T-helper 2 cell treated with Interferon-gamma antibody and Interleukin-4, amounts not matched to agents 100 ng/mL and 5 ng/mL, for 36 hours (primary cell): ENCODE measurements around the gene NOLC1. TPM values are rescaled to one million over a fixed set of nuclear protein-coding genes. Genes with fewer than 3 reads are reported as not detected.

Experiments
- intact Hi-C: fragments of 100-400 bp; cut with micrococcal nuclease; formaldehyde crosslinking; loops from one replicate; pipeline ENCODE4 v1.15.1; 2023
- total RNA-seq: library from RNA; stranded (reverse); gene quantifications from 2 replicates; pipeline ENCODE4 v1.2.3, GENCODE V29; 2022

NOLC1 gene
- total RNA-seq, 1 donor from 2014 or later, result 117 TPM

DNA sequence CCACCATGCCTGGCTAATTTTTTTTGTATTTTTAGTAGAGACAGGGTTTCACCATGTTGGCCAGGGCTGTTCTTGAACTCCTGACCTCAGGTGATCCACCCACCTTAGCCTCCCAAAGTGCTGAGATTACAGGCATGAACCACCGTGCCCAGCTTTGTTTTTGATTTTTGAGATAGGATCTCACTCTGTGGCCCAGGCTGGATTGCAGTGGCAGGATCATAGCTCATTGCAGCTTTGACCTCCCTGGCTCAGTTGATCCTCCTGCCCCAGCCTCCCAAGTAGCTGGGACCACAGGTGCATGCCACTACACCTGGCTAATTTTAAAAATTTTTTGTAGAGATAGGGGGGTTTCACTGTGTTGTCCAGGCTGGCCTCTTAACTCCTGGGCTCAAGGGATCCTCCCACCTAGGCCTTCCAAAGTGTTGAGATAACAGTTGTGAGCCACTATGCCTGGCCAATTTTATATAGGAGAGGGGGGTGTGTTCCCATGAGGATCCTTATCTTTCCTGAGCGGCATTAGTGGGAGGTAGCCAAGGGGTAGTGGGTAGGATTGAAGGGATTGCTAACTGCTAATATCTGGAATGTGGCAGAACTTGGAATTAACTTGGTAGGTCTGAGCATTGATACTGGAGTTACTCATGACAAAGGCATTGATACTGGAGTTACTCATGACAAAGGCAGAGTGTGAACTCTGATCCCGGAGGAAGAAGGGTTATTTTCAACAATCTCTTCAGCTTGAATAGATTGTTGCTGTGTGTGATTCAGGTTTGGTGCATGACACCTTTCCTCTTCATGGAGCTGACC lies 1.0 kb upstream of the NOLC1 start:
- intact Hi-C loops, result no loop called here

- intact Hi-C loops, result loop anchor here (1.0 to 2.0 kb wide), 13 partner anchors 20 to 1216 kb away; partner anchors contain the start of genes ACTR1A, ARMH3, CUEDC2 and GBF1
Measured at GRCh38 chr10:102152545-102152890, 329 bp downstream of the NOLC1 start.

- intact Hi-C loops, result loop anchor here (2.0 kb wide), 2 partner anchors 92 to 96 kb away; partner anchors contain the start of genes ARMH3 and GBF1
Measured at GRCh38 chr10:102153093-102153620, 968 bp downstream of the NOLC1 start.

DNA sequence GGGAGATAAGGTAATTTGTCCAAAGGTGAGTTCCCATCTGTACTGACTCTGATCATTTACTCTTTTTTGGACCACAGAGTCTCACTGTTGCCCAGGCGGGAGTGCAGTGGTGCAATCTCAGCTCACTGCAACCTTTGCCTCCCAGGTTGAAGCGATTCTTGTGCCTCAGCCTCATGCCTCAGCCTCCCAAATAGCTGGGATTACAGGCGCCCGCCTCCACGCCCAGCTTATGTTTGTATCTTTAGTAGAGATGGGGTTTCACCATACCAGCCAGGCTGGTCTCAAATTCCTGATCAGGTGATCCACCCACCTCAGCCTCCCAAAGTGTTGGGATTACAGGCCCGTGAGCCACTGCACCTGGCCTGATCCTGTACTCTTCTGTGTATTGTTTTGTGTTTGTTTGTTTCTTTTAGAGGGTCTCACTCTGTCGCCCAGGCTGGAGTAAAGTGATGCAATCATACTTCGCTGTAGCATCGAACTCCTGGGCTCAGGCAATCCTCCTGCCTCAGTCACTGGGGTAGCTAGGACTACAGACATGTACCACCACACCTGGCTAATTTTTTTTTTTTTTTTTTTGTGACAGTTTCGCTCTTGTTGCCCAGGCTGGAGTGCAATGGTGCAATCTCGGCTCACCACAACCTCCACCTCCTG lies 2.4 kb downstream of the NOLC1 start:
- intact Hi-C loops, result no loop called here

DNA sequence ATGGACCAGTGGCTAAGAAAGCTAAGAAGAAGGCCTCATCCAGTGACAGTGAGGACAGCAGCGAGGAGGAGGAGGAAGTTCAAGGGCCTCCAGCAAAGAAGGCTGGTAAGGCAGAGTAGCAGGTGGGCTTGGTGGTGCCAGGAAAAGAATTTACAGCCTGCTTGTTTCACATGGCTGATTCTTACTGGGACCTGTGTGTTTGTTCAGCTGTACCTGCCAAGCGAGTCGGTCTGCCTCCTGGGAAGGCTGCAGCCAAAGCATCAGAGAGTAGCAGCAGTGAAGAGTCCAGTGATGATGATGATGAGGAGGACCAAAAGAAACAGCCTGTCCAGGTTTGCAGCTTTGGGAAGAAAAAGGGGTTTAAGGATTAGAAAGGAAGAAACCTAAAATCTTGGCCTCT lies 5.0 kb downstream of the NOLC1 start:
- intact Hi-C loops, result no loop called here

DNA sequence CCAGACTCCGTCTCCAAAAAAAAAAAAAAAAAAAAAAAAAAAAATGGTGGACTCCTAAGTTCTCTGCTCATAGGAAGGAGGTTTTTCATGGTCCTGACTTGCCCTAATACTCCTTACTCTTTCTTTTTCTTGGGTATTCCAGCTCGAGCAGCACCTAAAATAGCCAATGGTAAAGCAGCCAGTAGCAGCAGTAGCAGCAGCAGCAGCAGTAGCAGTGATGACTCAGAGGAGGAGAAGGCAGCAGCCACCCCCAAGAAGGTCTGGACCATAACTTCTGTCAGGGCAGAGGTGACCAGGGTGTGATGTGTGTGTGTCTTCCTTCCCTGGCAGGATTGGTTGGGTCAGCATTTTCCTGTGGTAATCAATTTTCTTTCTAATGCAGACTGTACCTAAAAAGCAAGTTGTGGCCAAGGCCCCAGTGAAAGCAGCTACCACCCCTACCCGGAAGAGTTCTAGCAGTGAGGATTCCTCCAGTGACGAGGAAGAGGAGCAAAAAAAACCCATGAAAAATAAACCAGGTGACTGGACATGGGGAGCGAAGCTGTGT lies 6.9 kb downstream of the NOLC1 start:
- intact Hi-C loops, result no loop called here

DNA sequence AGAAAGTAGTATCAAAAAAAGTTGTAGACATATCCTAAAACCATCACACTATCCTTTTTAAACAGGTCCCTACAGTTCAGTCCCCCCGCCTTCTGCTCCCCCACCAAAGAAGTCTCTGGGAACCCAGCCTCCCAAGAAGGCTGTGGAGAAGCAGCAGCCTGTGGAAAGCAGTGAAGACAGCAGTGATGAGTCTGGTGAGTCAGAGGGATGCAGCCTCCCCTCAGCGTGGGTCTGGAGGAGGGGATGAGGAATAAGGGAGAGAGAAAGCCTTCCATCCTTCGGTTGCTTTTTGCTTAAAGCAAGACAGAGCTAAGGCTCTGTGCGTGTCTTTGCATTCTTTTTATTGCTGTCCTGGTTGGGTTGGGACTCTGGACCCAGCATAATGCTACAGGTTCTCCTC lies 7.6 kb downstream of the NOLC1 start:
- intact Hi-C loops, result no loop called here

DNA sequence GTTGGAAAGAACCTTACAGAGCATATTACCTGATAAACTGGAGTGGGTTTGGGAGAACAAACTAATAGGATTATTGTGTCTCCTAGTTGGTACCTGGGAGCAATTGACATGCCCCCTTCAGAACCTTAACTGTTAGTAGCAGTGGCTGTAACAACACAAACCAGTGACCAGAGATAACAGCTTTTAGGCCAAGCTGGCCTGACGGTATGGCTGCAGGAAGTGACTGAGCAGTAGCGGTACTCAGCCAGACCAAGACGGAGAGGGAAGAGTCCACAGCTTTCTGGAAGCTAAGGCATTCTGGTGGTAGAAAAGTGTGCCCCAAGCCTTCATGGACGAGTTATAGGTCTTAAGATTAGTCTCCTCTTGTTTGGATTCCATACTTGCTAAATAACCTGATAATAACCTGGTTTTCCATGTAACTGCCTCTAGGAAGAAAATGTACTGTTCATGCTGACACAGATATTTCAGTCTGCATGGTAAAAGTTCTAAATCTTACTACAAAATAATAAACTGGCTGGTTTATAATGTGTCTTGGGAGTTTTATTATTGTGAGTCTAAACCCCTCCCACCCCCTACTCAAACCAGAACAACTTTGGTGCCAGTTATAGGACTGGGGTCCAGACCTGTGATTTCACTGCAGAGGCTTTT lies 11.3 kb downstream of the NOLC1 start:
- intact Hi-C loops, result no loop called here

DNA sequence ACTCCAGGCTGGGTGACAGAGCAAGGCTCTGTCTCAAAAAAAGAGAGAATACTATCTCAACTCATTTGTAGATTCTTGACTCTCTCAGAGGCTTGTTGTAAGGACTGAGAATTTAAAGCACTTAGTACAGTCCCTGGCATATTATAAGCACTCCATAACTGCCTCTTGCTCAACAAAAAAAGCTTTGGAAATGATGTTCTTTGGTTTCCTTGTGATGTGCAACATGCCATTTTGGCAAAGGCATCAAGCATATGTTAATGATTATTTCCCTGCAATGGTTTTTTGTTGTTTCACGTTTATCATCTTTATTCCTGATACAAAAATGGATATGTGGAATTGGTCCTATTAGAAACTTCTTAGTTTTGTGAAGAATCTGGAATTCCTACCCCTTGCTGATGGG lies 15.7 kb downstream of the NOLC1 start:
- intact Hi-C loops, result loop anchor here (5.0 kb wide), 1 partner anchor 309 kb away; no protein-coding TSS in a partner anchor

DNA sequence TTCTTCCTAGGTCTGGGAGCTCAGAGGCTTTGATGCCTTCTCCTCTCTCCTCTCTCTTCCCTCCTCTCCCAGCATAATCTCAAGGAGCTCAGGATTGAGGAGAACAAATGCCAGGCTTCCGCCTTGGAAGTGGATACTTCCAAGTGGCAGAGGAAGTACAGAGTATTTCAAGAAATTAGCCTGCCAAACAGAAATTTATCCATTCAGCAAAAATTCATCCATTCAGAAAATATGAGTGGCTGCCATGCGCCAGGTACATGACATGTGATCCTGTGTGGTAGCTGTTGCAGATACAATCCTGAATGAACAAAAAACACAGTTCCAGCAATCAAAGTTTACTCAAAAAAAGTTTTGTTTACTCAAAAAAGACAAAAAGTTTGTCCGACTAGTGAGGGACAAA lies 18.4 kb downstream of the NOLC1 start:
- intact Hi-C loops, result no loop called here

GRCh38 chr10:102172288-102172687 lies 20.1 kb downstream of the NOLC1 start:
- intact Hi-C loops, result no loop called here

- intact Hi-C loops, result no loop called here
Measured at GRCh38 chr10:102175415-102175814, 23.2 kb downstream of the NOLC1 start.

- intact Hi-C loops, result loop anchor here (5.0 kb wide), 1 partner anchor 43 kb away; the partner anchor contains the start of gene ELOVL3
Measured at GRCh38 chr10:102184606-102185005, 32.4 kb downstream of the NOLC1 start.

- intact Hi-C loops, result loop anchor here (5.0 kb wide), 1 partner anchor 42 kb away; the partner anchor contains the start of gene ELOVL3
Measured at GRCh38 chr10:102185272-102185671, 33.1 kb downstream of the NOLC1 start.

GRCh38 chr10:102185811-102186527 lies 33.8 kb downstream of the NOLC1 start:
- intact Hi-C loops, result loop anchor here (5.0 kb wide), 1 partner anchor 41 kb away; the partner anchor contains the start of gene ELOVL3

DNA sequence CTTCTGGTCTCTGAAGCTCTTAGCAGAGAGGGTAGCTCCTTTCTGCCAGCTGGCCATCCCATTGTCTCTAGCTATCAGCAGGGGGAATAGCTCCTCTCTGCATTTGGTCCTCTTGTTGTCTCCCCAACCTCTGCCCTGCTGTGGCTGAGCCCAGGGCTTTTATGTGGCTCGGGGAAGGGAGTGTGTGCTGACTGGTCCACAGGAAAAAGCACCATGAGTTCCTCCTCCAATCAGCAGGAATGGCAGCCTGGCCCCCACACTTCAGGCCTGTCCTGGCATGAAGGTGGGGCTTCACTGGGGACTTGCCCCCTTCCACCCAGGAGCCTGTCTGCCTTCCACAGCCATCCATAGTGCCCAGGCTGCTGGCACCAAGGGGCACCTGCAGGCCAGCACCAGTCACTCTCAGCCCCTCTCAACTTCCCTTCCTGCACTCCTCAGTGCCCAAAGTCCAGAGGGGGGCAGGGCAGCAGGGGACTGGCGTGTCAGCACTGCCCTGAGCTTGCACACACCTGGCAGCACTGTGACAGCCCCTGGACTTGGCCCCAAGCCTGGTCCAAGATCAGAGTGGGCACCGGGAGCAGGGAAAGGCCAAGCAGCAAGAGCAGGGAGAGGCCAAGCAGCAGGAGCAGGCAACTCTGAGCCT lies 36.2 kb downstream of the NOLC1 start:
- intact Hi-C loops, result loop anchor here (5.0 kb wide), 1 partner anchor 39 kb away; the partner anchor contains the start of gene ELOVL3

GRCh38 chr10:102188941-102189898 lies 37.0 kb downstream of the NOLC1 start:
- intact Hi-C loops, result loop anchor here (5.0 kb wide), 1 partner anchor 38 kb away; the partner anchor contains the start of gene ELOVL3

DNA sequence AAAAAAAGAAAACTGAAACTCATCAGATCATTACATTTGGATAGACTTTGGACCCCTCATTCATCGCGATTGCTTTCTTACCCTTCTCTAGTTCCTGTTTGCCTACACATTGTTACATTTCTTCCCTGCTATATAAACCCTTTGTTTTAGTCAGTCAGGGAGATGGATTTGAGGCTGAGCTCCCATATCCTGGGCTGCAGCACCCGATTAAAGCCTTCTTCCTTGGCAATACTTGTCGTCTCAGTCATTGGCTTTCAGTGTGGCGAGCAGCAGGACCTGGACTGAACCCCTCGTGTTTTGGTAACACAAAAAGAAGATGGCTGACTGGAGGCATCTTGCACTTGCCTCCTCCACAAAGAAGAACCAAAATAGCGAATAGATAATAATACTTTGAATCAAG lies 39.8 kb downstream of the NOLC1 start:
- intact Hi-C loops, result no loop called here
